Neural cell (in vitro differentiated cells): Measurements from ENCODE around the gene INO80C.

Experiments used
- EP300 ChIP-seq: fragments of 450-650 bp; conservative IDR thresholded peaks from 2 replicates; pipeline ENCODE4 v1.6.1; 2014; ENCODE audit warnings: antibody characterized with exemption, mild to moderate bottlenecking, moderate library complexity; ENCODE audit not compliant: poor library complexity, severe bottlenecking
- EZH2 ChIP-seq: fragments of 200-600, 300-800 bp; shearing (Covaris generic), sonication (generic); IDR thresholded peaks from 2 replicates; pipeline ENCODE4 v1.6.1; 2014; ENCODE audit warnings: antibody characterized with exemption, low read length, borderline replicate concordance, mild to moderate bottlenecking; ENCODE audit not compliant: insufficient read depth, poor library complexity, severe bottlenecking
- MXI1 ChIP-seq: fragments of 450-650 bp; conservative IDR thresholded peaks from 2 replicates; pipeline ENCODE4 v1.6.1; 2014; ENCODE audit warnings: antibody characterized with exemption, mild to moderate bottlenecking; ENCODE audit not compliant: poor library complexity, severe bottlenecking
- POLR2AphosphoS5 ChIP-seq: IDR thresholded peaks from 2 replicates; pipeline ENCODE4 v1.6.1; 2012
- REST ChIP-seq: IDR thresholded peaks from 2 replicates; pipeline ENCODE4 v1.6.1; 2012; ENCODE audit warnings: borderline replicate concordance
- SMC3 ChIP-seq: fragments of 450-650 bp; conservative IDR thresholded peaks from 2 replicates; pipeline ENCODE4 v1.6.1; 2014; ENCODE audit warnings: antibody characterized with exemption, mild to moderate bottlenecking, moderate library complexity; ENCODE audit not compliant: poor library complexity
- TAF1 ChIP-seq: IDR thresholded peaks from 2 replicates; pipeline ENCODE4 v1.6.1; 2012; ENCODE audit warnings: low read depth
- TF ChIP-seq, protein P1 (sequence below): fragments of 450-650 bp; IDR thresholded peaks from 2 replicates; pipeline ENCODE4 v1.5.1; 2014; ENCODE audit warnings: antibody characterized with exemption, mild to moderate bottlenecking, moderate library complexity; ENCODE audit not compliant: poor library complexity, severe bottlenecking

DNA sequence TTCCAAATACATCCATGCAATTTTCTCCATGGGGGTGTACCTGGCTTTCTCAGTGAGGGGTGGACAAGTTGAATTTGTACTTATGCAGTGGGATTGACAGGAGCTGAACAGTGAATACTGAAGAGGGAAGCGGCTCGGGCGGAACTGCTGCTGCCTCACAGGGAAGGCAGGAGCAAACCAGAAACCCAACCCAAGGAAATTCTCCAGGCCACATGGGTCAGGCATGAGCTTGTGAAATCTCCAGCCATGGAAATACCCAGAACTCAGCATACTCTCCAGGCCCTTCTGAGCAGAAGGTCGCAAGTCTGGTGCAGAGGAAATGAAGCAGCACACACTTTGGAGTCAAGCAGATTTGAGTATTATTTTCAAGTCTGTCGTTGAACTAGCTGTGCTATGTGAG lies 26.5 kb upstream of the INO80C start:
- no peak for TF ChIP-seq EZH2
- no peak for TF ChIP-seq REST
- TF ChIP-seq, protein P1, sequence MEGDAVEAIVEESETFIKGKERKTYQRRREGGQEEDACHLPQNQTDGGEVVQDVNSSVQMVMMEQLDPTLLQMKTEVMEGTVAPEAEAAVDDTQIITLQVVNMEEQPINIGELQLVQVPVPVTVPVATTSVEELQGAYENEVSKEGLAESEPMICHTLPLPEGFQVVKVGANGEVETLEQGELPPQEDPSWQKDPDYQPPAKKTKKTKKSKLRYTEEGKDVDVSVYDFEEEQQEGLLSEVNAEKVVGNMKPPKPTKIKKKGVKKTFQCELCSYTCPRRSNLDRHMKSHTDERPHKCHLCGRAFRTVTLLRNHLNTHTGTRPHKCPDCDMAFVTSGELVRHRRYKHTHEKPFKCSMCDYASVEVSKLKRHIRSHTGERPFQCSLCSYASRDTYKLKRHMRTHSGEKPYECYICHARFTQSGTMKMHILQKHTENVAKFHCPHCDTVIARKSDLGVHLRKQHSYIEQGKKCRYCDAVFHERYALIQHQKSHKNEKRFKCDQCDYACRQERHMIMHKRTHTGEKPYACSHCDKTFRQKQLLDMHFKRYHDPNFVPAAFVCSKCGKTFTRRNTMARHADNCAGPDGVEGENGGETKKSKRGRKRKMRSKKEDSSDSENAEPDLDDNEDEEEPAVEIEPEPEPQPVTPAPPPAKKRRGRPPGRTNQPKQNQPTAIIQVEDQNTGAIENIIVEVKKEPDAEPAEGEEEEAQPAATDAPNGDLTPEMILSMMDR: no peak
- TF ChIP-seq SMC3: no peak
- peak; percentile 37 for TF ChIP-seq POLR2AphosphoS5
- TF ChIP-seq TAF1: no peak
- TF ChIP-seq EP300: no peak
- peak; percentile 13 for TF ChIP-seq MXI1
